DOHH2 (cell line): ENCODE measurements around the gene TRAT1.

Experiments used
- H3F3A ChIP-seq: fragments of 200-600 bp; sonication (generic), shearing (Covaris generic); 2 replicates; pipeline ENCODE4 v1.6.0; 2016; ENCODE audit warnings: antibody characterized with exemption, mild to moderate bottlenecking; ENCODE audit not compliant: control insufficient read depth, insufficient read depth
- H3K27ac ChIP-seq: fragments of 200-600 bp; sonication (generic); 2 replicates; pipeline ENCODE4 v1.5.1; 2014; ENCODE audit warnings: low read depth, mild to moderate bottlenecking, low read length, moderate library complexity
- H3K27me3 ChIP-seq: fragments of 200-600 bp; sonication (generic); 2 replicates; pipeline ENCODE4 v1.6.1; 2014; ENCODE audit warnings: mild to moderate bottlenecking, low read length, mixed read lengths; ENCODE audit not compliant: control insufficient read depth
- H3K36me3 ChIP-seq: fragments of 200-600 bp; sonication (generic); 2 replicates; pipeline ENCODE4 v1.6.1; 2014; ENCODE audit warnings: mild to moderate bottlenecking, low read length, moderate library complexity, mixed read lengths; ENCODE audit not compliant: control insufficient read depth
- H3K4me1 ChIP-seq: fragments of 200-600 bp; sonication (generic); 2 replicates; pipeline ENCODE4 v1.6.1; 2014; ENCODE audit warnings: mild to moderate bottlenecking, low read length, mixed read lengths; ENCODE audit not compliant: control insufficient read depth
- H3K4me2 ChIP-seq: fragments of 200-600 bp; sonication (generic); 2 replicates; pipeline ENCODE4 v1.6.0; 2014; ENCODE audit warnings: mild to moderate bottlenecking, low read length, moderate library complexity
- H3K4me3 ChIP-seq: fragments of 200-600 bp; sonication (generic); 2 replicates; pipeline ENCODE4 v1.5.1; 2014; ENCODE audit warnings: mild to moderate bottlenecking, low read length, mixed read lengths
- H3K79me2 ChIP-seq: fragments of 200-600 bp; sonication (generic); 2 replicates; pipeline ENCODE4 v1.6.1; 2014; ENCODE audit warnings: mild to moderate bottlenecking, low read length, mixed read lengths; ENCODE audit not compliant: control insufficient read depth
- H3K9me2 ChIP-seq: fragments of 200-600 bp; sonication (generic); replicated peaks from 2 replicates; pipeline ENCODE4 v1.6.1; 2014; ENCODE audit warnings: mild to moderate bottlenecking, low read length, mixed read lengths; ENCODE audit not compliant: control insufficient read depth
- H3K9me3 ChIP-seq: fragments of 200-600 bp; sonication (generic); 2 replicates; pipeline ENCODE4 v1.6.1; 2014; ENCODE audit warnings: antibody characterized with exemption, low read length, mixed read lengths; ENCODE audit not compliant: control insufficient read depth, insufficient read depth
- H4K20me1 ChIP-seq: fragments of 200-600 bp; sonication (generic); 2 replicates; pipeline ENCODE4 v1.6.0; 2014; ENCODE audit warnings: low read depth, mild to moderate bottlenecking, antibody characterized with exemption, low read length, moderate library complexity; ENCODE audit not compliant: control insufficient read depth, insufficient read depth
- CTCF ChIP-seq: fragments of 200-600 bp; sonication (generic); IDR thresholded peaks from one replicate; pipeline ENCODE4 v1.5.1; 2014; ENCODE audit warnings: antibody characterized with exemption, mild to moderate bottlenecking, low read depth, low read length; ENCODE audit not compliant: poor library complexity, severe bottlenecking
- EZH2phosphoT487 ChIP-seq: fragments of 200-600 bp; sonication (generic); IDR thresholded peaks from 2 replicates; pipeline ENCODE4 v1.6.1; 2017; ENCODE audit warnings: borderline replicate concordance, mild to moderate bottlenecking, antibody characterized with exemption, low read length, moderate library complexity, mixed read lengths

TRAT1 gene

GRCh38 chr3:108861401-108861800, 38.8 kb downstream of the TRAT1 start:
- Histone ChIP-seq H3K4me1 (no peaks in the 10 kb centered on the region), H3K9me2 (no peaks in the 10 kb centered on the region), H4K20me1 (no peaks in the 10 kb centered on the region), H3K27ac (no peak overlapping the region), H3K27me3 (no peaks in the 10 kb centered on the region), H3K9me3 (no peaks in the 10 kb centered on the region), H3K4me3 (no peak overlapping the region), H3K4me2 (no peak overlapping the region), H3K36me3 (no peaks in the 10 kb centered on the region), H3F3A (no peaks in the 10 kb centered on the region), H3K79me2 (no peaks in the 10 kb centered on the region)
- TF ChIP-seq EZH2phosphoT487: no peak
- no peak for TF ChIP-seq CTCF

GRCh38 chr3:108862865-108863798, 40.5 kb downstream of the TRAT1 start:
- Histone ChIP-seq H3K27me3 (no peaks in the 10 kb centered on the region), H3K79me2 (no peaks in the 10 kb centered on the region), H4K20me1 (no peaks in the 10 kb centered on the region), H3K9me3 (no peaks in the 10 kb centered on the region), H3K4me1 (no peaks in the 10 kb centered on the region), H3K4me2 (no peak overlapping the region), H3K4me3 (no peak overlapping the region), H3K36me3 (no peaks in the 10 kb centered on the region), H3K9me2 (no peaks in the 10 kb centered on the region), H3K27ac (no peak overlapping the region), H3F3A (no peaks in the 10 kb centered on the region)
- TF ChIP-seq CTCF (no peak), EZH2phosphoT487 (no peak)

GRCh38 chr3:108863799-108864135, 41.2 kb downstream of the TRAT1 start:
- Histone ChIP-seq H3K27me3 (no peaks in the 10 kb centered on the region), H3K79me2 (no peaks in the 10 kb centered on the region), H3K36me3 (no peaks in the 10 kb centered on the region), H3K9me2 (no peaks in the 10 kb centered on the region), H3K27ac (no peak overlapping the region), H3K4me1 (no peaks in the 10 kb centered on the region), H3K4me2 (no peak overlapping the region), H4K20me1 (no peaks in the 10 kb centered on the region), H3K4me3 (no peak overlapping the region), H3F3A (no peaks in the 10 kb centered on the region), H3K9me3 (no peaks in the 10 kb centered on the region)
- no peak for TF ChIP-seq CTCF
- no peak for TF ChIP-seq EZH2phosphoT487
